Measurements from ENCODE around the gene AMN1. TPM values are rescaled to one million over a fixed set of nuclear protein-coding genes. Genes with fewer than 3 reads are reported as not detected.
"Not testable (repeated sequence)": the region's sequence is repeated elsewhere in the genome, so short reads cannot be mapped to it uniquely, and the experiment has no call there.

AMN1 gene
- total RNA-seq, 1 donor from 2014 or later, result 10.0 TPM

- H3K4me3 ChIP-seq (ENCODE audit: low read depth, low read length), result no peak overlapping the region
Measured at GRCh38 chr12:31768046-31768445, 39.2 kb upstream of the AMN1 start.

GRCh38 chr12:31765931-31766330 lies 37.1 kb upstream of the AMN1 start:
- DNase-seq (ENCODE audit: low read depth) (no peak), FAIRE-seq (no peak)
- Histone ChIP-seq H3K27me3 (ENCODE audit: control insufficient read depth, insufficient read depth, low read length) (no peaks in the 10 kb centered on the region), H3K4me3 (ENCODE audit: low read depth, low read length) (no peak overlapping the region), H3K36me3 (ENCODE audit: control insufficient read depth, insufficient read depth, low read length) (no peaks in the 10 kb centered on the region)
- no peak for TF ChIP-seq CTCF (IDR thresholded peaks at IDR 0.05; ENCODE audit: insufficient read depth, low read length, severe bottlenecking)

More at GRCh38 chr12:31768046-31768445, 39.2 kb upstream of the AMN1 start:
- H3K36me3 ChIP-seq (ENCODE audit: control insufficient read depth, insufficient read depth, low read length), result no peaks in the 10 kb centered on the region
- FAIRE-seq (no peak), DNase-seq (ENCODE audit: low read depth) (no peak)
- no peaks in the 10 kb centered on the region for H3K27me3 ChIP-seq (ENCODE audit: control insufficient read depth, insufficient read depth, low read length)
- no peak for TF ChIP-seq CTCF (IDR thresholded peaks at IDR 0.05; ENCODE audit: insufficient read depth, low read length, severe bottlenecking)

- FAIRE-seq (no peak), DNase-seq (ENCODE audit: low read depth) (no peak)
- H3K4me3 ChIP-seq (ENCODE audit: low read depth, low read length), result no peak overlapping the region
- TF ChIP-seq CTCF (IDR thresholded peaks at IDR 0.05; ENCODE audit: insufficient read depth, low read length, severe bottlenecking), result no peak
- no peaks in the 10 kb centered on the region for H3K27me3 ChIP-seq (ENCODE audit: control insufficient read depth, insufficient read depth, low read length)
- no peaks in the 10 kb centered on the region for H3K36me3 ChIP-seq (ENCODE audit: control insufficient read depth, insufficient read depth, low read length)
Measured at GRCh38 chr12:31759632-31760459, 31.0 kb upstream of the AMN1 start.

GRCh38 chr12:31758297-31758696 lies 29.5 kb upstream of the AMN1 start:
- not testable (repeated sequence) for H3K36me3 ChIP-seq (ENCODE audit: control insufficient read depth, insufficient read depth, low read length); H3K4me3 ChIP-seq (ENCODE audit: low read depth, low read length); FAIRE-seq; H3K27me3 ChIP-seq (ENCODE audit: control insufficient read depth, insufficient read depth, low read length)
- DNase-seq (ENCODE audit: low read depth), result peak; percentile 91

- peak; percentile 62 for DNase-seq (ENCODE audit: low read depth)
- no peaks in the 10 kb centered on the region for H3K27me3 ChIP-seq (ENCODE audit: control insufficient read depth, insufficient read depth, low read length)
Measured at GRCh38 chr12:31756977-31757420, 28.2 kb upstream of the AMN1 start.

GRCh38 chr12:31752450-31752849 lies 23.6 kb upstream of the AMN1 start:
- no peak for TF ChIP-seq CTCF (IDR thresholded peaks at IDR 0.05; ENCODE audit: insufficient read depth, low read length, severe bottlenecking)
- FAIRE-seq (no peak), DNase-seq (ENCODE audit: low read depth) (no peak)
- no peaks in the 10 kb centered on the region for H3K36me3 ChIP-seq (ENCODE audit: control insufficient read depth, insufficient read depth, low read length)
- no peaks in the 10 kb centered on the region for H3K27me3 ChIP-seq (ENCODE audit: control insufficient read depth, insufficient read depth, low read length)
- H3K4me3 ChIP-seq (ENCODE audit: low read depth, low read length), result no peak overlapping the region

More at GRCh38 chr12:31756977-31757420, 28.2 kb upstream of the AMN1 start:
- FAIRE-seq, result no peak
- no peaks in the 10 kb centered on the region for H3K36me3 ChIP-seq (ENCODE audit: control insufficient read depth, insufficient read depth, low read length)
- no peak overlapping the region for H3K4me3 ChIP-seq (ENCODE audit: low read depth, low read length)
- TF ChIP-seq CTCF (IDR thresholded peaks at IDR 0.05; ENCODE audit: insufficient read depth, low read length, severe bottlenecking), result no peak
